Lung microvascular endothelial cell (primary cell): ENCODE measurements around the gene NELFB. TPM values are rescaled to one million over a fixed set of nuclear protein-coding genes. Genes with fewer than 3 reads are reported as not detected.
"Not testable (repeated sequence)": the region's sequence is repeated elsewhere in the genome, so short reads cannot be mapped to it uniquely, and the experiment has no call there.

Source experiments
- DNase-seq, 2 donors: peaks; one replicate each; pipeline versions ENCODE4 v3.0.0 to v3.0.0-alpha.2; 2010; ENCODE audit warnings: low read depth in 2 of 2
- total RNA-seq: library from RNA; depleted of rRNA; stranded (reverse); fragments of >200 nt; gene quantifications from 2 replicates; pipeline ENCODE4 v1.2.1, GENCODE V29; 2014

Gene NELFB
- total RNA-seq, 1 donor from 2014 or later, result 43.7 TPM

- no peak for DNase-seq
Measured at GRCh38 chr9:137234758-137235423, 20.2 kb upstream of the NELFB start.

DNA sequence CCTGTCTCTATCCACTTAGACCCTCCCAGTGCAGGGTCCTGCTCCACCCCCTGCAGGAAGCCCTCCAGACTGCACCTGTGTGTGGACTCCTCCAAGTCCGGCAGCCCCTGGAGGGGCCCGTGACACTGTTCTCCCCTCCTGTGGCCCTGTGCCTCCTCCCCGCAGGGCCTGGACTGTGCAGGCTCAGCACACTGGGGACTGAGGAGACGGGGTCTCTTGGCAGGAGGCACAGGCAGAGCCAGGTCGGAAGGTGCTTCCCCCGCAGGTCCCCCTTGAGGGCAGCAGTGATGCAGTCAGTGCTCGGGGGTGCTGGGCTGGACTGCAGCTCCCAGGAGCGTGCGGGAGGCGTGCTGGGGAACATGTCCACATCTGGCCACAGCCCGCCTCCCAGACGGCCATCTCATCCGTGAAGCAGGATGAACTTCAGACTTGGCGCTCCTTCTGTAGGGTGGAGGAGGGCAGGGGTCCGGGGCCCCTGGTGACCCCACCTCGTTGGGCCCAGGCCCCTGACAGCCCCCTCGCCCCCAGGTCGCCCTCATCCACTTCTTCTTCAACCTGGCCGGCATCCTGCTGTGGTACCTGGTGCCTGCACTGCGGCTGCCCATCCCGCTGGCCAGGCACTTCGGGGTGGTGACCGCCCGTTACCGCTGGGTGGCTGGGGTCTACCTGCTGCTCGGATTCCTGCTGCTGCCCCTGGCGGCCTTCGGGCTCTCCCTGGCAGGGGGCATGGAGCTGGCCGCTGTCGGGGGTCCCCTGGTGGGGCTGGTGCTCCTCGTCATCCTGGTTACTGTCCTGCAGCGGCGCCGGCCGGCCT, 19.5 kb upstream of the NELFB start:
- no peak for DNase-seq

- peak; percentile 79 to 89 for DNase-seq
Measured at GRCh38 chr9:137236238-137236935, 18.7 kb upstream of the NELFB start.

GRCh38 chr9:137236936-137237421, 18.1 kb upstream of the NELFB start:
- no peak for DNase-seq

- DNase-seq, result no peak
Measured at GRCh38 chr9:137237759-137238726, 17.1 kb upstream of the NELFB start.

DNA sequence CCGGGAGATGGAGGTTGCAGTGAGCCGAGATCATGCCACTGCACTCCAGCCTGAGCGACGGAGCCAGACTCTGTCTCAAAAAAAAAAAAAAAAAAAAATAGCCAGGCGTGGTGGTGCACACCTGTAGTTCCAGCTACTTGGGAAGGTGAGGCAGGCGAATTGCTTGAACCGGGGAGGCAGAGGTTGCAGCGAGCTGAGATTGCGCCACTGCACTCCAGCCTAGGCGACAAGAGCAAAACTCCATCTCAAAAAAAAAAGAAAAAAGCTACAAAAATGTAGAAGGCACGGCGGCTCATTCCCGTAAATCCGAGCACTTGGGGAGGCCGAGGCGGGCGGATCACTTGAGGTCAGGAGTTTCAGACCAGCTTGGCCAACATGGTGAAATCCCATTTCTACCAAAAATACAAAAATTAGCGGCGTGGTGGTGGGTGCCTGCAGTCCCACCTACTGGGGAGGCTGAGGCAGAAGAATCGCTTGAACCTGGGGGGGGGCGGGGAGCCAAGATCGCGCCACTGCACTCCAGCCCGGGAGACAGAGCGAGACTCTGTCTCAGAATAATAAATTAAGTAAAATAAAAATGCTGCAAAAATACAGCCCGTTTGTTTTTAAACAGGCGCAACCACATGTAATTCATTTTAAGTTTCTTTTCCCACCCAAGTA, 15.5 kb upstream of the NELFB start:
- DNase-seq, result not testable (repeated sequence)

DNA sequence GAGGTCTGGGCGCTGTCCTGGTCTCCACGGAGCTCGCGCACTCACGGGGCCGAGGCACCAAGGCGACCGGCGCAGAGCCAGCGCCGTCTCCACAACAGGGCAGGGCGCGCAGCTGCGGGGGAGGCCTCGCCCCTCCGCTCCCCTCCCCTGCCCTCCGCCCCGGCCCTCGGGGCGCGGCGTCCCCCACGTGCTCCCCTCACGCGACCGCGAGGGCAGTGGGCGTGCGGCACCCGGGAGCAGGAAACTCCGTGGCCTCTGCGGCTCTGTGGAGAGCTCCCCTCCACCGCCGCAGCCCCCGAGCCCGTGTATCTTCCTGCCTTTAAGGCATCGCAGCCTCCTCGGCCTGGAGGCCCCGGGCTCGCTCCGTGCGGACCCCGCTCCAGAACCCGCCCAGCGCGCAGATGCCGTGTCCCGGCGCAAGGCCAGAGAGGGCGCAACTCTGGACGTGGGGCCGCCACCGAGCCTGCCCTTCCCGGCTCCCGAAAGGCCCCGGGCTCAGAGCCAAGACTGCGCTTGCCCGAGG, 14.7 kb upstream of the NELFB start:
- DNase-seq, result peak; percentile 82 to 84

- peak; percentile 100 for DNase-seq
Measured at GRCh38 chr9:137240841-137241489, 14.2 kb upstream of the NELFB start, which contains the start of gene TUBB4B. Gene TUBB4B (plus strand): TSS chr9:137241287. CDS start chr9:137241361, 74 bp downstream.

- peak; percentile 51 to 53 for DNase-seq
Measured at GRCh38 chr9:137241490-137242268, 13.4 kb upstream of the NELFB start.

DNA sequence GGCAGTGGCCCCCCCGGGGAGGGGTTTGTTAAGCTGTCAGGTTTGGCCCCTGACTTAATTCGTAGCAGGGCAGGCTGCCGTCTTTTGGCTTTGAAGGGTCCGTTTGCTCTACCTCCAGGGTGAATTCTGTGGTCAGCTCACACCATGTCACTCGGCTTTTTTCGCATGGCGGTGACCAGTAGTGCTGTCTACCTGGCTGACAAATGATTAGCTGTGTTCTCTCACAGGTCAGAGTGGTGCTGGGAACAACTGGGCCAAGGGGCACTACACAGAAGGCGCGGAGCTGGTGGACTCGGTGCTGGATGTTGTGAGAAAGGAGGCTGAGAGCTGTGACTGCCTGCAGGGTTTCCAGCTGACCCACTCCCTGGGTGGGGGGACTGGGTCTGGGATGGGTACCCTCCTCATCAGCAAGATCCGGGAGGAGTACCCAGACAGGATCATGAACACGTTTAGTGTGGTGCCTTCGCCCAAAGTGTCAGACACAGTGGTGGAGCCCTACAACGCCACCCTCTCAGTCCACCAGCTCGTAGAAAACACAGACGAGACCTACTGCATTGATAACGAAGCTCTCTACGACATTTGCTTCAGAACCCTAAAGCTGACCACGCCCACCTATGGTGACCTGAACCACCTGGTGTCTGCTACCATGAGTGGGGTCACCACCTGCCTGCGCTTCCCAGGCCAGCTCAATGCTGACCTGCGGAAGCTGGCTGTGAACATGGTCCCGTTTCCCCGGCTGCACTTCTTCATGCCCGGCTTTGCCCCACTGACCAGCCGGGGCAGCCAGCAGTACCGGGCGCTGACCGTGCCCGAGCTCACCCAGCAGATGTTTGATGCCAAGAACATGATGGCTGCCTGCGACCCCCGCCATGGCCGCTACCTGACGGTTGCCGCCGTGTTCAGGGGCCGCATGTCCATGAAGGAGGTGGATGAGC, 12.6 kb upstream of the NELFB start:
- DNase-seq, result peak in 1 of 2 donors; percentile 32

DNA sequence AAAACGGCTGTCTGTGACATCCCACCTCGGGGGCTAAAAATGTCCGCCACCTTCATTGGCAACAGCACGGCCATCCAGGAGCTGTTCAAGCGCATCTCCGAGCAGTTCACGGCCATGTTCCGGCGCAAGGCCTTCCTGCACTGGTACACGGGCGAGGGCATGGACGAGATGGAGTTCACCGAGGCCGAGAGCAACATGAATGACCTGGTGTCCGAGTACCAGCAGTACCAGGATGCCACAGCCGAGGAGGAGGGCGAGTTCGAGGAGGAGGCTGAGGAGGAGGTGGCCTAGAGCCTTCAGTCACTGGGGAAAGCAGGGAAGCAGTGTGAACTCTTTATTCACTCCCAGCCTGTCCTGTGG, 11.9 kb upstream of the NELFB start:
- not testable (repeated sequence) for DNase-seq

DNA sequence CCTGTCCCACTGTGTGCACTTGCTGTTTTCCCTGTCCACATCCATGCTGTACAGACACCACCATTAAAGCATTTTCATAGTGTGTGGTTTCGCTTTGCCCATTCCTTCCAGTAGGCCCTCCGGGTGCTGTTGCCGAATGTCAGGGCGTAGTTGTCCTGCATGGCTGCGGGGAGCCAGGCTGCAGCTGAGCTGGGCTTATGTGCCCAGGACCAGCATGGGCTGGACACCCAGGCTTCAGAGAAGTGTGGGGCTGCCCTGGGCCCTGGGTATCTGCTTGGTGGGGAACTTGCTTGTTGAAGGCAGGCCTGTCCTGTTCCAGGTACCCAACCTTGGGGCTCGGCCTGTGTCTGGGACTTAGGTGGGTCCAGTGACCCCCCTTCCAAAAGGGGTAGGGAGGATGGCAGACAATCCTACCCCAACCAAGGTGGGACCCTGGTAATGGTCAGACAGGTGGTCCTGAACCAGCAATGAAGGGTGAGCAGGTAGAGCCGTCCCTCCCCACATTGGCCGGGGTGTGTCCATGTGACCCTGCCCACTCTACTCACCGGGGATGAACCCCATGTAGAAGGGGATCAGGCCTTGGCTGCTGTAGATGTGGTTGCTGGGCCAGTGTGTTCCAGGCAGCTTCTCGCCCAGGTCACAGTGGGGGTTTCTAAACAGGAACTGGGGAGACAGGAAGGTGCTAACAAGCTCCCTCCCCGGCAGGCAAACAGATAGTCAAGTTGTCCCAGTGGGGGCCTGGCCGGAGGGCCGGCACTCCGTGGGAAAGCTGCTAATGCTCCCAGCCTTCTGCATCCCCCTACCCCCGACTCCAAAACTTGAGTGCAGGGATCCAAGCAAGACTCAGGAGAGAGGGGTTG, 11.3 kb upstream of the NELFB start:
- DNase-seq, result no peak

GRCh38 chr9:137244486-137245449, 10.4 kb upstream of the NELFB start:
- peak in 1 of 2 donors; percentile 83 for DNase-seq

DNA sequence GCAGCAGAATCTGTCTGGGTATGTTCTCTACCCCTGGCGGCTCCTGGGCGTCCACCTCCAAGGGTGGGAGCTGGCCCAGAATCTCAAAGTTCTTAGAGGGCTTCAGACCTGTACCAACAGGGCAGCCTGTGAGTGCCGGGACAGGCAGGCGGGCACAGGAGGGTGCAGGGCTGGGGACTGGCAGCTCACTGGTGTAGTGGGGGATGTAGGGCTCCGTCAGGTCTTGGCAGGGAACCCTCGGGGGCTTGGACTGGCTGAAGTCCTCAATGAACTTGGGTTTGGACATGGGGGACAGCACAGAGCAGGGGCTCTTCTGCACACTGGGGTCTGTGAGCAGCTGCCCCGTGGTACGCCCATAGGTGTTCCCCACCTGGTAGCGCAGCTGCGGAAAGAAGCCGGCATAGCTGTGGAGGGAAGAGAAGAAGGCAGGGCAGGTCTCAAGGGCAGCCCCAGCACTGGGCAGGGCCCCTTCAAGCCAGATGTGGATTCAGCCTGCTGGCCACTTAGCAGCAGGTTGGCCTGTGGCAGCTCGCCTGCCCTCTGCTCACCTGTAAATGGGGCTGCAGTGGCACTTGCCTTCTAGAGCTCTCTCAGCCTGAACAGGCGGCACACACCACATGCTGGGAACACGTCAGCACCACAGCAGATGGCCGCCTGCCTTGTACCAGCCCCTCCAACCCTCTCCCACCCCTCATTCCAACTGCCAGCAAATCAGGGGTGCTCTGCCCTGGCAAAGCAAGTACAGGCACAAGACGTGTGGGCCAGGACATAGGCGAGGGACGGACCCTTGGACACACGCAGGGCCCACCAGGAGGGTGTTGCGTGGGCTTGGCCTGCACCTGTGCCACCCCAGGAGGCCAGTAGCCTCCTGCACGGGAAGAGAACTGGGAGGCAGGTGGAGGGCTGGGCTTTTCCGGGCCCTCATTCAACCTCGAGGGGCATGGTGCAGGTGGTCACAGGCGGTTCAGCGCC, 9.4 kb upstream of the NELFB start:
- no peak for DNase-seq
